ENCODE results near the gene CLN6.
"Not testable (repeated sequence)": the region's sequence is repeated elsewhere in the genome, so short reads cannot be mapped to it uniquely, and the experiment has no call there.

Gene CLN6

DNA sequence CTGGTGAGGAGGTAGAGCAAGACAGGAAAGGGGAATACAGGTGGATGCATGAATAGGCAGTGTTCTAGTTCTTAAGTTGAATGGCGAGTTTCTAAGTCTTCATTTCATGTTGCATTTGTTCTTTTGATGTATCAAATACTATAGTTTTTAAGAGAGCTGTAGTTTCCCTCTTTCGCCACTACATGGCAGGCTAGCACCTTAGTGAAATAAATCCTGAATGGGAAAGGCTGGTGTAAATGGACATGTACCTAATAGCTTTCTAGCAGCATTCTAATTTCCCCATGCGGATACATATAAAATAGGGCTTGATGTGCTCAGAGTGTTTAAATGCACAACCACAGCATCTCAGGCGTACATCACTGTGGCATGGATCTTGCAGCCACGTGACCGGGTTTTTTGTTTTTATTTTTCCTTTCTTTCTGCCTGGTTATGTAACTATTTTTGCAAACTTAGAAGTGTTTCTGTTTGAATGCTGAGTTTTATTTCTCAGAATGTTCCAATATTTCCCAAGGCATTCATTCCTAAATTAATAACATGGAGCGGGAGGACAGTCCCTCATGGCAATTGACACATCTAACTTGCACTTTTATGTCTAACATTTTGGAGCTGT lies 23.5 kb upstream of the CLN6 start:
- DNase-seq = no peak

DNA sequence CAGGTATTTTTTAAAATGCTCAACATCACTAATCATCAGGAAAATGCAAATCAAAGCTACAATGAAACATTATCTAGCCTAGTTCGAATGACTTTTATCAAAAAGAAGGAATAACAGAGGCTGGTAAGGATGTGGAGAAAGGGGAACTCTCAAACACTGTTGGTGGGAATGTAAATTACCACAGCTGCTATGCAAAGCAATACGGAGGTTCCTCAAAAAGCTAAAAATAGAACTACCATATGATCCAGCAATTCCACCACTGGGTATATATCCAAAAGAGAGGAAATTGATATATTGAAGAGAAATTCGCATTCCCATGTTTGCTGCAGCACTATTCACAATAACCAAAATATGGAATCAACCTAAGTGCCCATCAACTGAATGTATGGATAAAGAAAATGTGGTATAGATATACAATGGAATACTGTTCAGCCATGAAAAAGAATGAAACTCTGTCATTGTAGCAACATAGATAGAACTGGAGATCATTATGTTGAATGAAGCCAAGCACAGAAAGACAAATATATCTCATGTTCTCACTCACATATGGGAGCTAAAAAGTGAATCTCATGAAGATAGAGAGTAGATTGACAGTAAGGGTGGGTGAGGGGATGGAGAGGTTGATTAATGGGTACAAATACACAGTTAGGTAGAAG lies 19.7 kb upstream of the CLN6 start:
- DNase-seq = no peak

DNA sequence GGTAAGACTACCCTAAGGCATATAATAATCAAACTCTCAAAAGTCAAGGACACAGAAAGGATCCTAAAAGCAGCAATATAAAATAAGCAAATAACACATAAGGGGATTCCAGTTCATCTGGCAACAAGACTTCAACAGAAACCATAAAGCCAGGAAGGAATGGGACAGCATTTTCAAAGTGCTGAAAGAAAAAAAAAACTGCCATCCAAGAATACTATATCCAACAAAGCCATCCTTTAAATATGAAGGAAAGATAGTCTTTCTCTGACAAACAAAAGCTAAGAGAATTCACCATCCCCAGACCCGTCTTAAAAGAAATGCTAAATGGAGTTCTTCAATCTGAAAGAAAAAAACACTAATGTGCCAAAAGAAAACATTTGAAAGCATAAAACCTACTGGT lies 14.7 kb upstream of the CLN6 start:
- no peak for DNase-seq

DNA sequence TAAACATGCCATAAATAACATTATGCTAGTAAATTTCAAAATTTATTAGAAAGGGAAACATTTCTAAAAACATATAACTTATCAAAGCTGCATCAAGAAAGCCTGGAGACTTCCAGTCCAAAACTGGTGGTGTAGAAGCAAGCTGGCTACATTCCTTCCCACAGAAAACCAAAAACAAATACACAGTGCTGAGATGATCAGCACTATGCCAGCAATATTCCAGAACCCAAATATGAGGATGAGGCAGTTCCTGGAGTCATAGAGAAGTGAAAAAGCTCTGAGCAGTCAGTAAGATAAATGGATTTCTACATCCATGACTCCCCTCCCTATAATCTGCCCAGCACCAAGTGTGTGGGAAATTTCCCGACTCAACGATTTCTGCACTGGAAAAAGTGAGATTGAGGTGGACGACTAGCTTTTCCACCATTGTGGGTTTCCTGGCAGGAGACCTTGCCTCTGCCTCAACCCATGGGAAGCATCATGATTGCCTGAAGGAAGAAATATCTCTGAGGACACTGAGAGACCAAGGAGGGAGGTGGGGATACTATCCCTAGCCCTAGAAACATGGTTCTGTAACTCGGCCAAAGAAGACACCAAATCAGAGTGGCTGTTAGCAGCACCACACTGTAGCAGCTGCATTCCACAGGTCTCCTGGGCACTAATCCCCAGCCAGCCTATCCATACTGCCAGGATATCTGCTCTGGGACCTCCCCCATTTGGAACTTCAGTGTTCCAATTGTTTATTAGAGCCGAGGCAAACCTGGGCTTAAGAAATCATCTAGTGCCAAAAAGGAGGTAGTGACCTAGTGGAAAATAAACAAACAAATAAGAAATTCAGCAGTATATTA lies 11.8 kb upstream of the CLN6 start:
- DNase-seq = no peak

DNA sequence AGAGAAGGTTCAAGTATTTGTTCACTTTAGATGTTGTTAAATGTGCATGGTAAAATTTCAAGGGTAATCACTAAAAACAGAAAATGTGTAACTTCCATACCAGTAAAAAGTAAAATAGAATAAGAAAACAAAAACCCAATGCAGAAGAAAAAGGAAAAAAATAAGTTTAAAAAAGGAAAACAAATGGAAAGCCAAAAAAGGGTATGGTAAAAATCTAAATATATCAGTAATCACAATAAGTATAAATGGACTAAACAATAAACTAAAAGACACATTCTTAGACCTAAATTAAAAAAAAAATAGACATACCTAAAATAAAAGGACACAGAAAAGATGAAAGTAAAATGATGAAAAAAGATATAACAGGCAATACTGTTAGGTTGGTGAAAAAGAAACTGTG lies 9.5 kb upstream of the CLN6 start:
- no peak for DNase-seq

DNA sequence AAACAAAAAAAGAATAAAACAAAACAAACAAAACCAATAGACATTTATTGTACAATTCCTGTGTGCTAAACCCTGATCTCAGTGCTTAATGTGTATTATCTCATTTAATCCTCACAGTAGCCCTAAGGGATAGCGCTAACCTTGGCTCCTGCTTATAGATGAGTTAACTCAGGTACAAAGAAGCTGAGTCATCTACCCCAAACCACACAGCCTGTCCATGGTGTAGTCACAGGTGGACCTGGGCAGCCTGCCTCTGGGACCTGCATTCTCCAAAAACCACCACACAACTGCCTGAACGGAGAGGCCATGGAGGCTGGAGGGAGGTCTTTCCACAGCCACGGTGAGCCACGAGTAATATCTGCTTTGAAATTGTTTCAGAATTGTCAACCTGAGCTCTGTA lies 5.5 kb upstream of the CLN6 start:
- no peak for DNase-seq

DNA sequence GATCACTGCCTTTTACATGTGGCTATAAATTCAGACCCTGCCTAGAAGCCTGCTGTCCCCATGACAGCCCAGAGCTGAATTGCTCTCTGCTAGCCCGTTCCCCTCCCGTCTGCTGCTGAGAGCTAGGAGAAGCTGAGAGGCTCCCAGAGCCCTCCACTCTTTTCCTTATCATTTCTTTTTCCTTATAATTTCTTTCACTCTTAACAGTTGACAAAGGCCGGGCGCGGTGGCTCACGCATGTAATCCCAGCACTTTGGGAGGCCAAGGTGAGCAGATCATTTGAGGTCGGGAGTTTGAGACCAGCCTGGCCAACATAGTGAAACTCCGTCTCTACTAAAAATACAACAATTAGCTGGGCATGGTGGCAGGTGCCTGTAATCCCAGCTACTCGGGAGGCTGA lies 5.0 kb upstream of the CLN6 start:
- not testable (repeated sequence) for DNase-seq

DNA sequence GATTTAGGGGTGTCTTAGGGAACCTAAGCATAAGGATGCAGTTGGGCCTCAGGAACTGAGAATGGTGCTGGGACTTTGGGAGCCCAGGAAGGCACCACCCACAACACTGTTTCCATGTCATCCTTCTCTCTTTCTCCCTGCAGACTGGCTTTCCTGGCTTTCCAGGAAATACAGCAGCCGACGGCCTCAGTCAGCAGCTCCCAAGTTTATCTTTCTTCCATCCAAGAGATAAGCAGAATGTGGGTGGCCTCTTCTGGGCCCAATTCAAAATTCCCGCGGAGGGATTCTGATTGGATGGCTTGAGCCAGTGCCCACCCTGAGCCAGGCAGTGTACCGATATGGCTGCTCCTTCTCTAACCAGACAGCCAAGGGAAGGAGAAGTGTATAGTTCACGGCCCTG lies 4.5 kb upstream of the CLN6 start:
- no peak for DNase-seq

DNA sequence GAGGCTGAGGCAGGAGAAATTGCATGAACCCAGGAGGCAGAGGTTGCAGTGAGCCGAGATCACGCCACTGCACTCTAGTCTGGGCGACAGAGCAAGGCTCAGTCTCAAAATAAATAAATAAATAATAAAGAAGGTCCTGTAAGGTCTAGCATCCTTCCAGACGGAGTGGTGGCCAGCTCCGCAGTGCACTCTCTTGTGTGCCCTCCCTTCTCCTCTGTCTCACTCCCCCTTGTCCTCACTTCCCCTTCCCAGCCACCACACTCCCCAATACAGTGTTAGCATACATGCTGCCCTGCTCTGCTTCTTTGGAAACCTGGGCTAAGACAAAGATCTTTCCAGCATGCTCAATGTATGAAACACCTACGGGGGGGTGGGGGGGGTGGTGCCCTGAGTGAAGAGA lies 3.4 kb upstream of the CLN6 start:
- no peak for DNase-seq

DNA sequence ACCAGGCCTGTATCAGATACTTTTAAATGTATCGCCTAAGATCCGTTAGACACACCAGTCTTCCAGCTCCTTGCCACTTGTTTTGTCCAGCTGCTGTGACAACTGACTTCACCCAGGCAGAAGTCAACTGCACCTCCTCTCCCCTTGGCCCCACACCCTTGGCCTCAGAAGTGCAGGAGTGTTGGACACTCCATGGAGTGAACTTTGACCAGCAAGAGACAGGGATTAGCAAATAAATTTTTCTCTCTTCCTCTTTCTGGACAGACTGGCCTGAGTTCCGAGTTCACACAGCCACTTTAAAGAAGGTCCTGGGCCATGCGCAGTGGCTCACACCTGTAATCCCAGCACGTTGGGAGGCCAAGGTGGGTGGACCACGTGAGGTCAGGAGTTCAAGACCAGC lies 2.9 kb upstream of the CLN6 start:
- DNase-seq = no peak

DNA sequence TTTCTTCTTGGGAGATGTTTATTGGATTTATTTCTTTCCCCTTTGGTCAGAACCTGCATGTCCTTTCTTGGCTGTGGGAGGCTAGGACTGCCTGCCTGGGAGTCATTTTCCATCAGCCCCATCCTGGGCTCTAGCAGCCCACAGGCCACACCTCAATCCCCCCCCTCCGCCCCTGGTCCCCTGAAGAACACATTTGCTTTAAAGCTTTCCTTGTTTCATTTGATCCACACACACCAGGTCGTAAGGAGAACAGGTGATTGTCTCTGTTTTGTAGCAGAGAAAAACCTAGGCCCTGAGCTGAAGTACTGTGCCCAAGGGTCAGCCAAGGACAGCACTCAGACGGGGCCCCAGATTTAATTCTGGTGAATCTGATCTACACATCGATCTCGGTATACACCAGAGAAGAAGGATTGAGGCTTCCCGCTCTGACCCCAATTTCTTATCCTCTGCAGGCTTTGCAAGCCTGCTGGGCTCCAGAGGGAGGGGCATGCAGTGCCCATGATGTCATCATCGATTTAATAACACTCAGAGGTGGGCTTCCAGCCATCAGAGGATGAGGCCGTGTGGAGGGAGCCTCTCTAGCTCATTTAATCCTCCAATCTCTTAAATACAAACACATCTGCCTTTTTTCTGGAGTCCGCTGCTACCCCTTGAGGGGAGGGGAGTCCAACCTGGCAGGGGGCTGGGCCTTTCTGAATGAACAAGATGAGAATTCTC lies 1.7 kb upstream of the CLN6 start:
- DNase-seq = no peak

DNA sequence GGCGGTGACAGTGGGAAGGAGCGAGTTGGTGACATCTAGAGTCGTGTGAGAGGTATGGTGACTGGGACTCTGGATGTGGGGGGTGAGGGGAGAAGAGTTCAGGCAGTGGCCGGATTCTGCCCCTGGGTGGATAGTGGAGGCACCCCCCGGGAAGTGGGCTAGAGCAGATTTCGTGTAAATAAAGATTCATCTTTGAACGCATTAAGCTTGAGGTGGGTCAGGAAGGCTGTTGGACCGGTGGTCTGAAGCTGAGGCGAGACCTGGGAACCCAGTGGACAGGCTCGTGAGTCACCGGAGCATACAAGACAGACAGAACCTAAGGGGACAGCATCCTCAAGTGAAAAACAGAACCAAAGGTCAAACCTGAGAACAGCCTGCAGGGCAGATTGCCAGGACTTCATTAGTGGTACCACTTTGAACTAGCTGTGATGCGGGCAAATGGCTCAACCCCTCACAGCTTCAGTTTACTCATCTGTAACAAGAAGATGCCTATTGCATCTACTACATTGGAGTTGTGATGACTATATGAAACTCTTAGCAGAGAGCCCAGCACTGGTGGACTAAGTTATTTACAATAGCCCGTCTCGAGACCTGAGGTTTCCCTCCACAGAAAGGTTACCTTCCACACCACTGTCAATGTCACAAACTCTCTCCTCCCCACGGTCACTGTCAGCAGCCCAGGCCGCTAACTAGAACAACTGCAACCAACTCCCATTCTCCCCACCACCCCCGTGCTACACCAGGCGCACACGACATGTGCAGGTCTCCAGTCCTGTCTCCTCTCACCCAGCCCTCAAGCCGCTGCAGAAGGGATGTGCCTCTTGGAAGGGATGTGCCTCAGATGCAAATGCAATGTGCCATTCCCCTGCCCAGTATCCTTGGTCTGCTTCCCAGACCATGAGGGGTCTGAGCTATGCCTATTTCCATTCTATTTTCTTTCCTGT lies 901 bp upstream of the CLN6 start:
- DNase-seq = no peak

DNA sequence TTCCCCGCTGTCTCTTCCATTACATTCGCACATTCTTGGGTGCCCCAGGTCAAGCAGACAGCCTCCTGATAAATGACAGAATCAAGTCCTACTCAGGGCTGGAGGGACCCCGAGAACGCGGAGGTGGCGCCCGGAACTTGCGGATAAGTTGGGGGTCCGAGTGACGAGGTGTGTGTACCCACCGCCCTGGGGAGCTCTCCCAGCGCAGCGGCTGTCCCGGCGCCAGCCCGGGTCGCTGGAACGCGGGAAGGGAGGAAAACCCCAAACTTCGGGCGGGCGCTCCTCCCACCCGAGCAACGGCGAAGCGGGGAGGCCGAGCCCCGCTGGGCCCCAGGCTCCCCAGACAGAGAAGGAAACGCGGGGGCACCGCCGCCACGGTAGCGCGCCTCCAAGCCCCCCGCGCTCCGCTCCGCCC lies 550 bp downstream of the CLN6 start:
- DNase-seq = no peak

DNA sequence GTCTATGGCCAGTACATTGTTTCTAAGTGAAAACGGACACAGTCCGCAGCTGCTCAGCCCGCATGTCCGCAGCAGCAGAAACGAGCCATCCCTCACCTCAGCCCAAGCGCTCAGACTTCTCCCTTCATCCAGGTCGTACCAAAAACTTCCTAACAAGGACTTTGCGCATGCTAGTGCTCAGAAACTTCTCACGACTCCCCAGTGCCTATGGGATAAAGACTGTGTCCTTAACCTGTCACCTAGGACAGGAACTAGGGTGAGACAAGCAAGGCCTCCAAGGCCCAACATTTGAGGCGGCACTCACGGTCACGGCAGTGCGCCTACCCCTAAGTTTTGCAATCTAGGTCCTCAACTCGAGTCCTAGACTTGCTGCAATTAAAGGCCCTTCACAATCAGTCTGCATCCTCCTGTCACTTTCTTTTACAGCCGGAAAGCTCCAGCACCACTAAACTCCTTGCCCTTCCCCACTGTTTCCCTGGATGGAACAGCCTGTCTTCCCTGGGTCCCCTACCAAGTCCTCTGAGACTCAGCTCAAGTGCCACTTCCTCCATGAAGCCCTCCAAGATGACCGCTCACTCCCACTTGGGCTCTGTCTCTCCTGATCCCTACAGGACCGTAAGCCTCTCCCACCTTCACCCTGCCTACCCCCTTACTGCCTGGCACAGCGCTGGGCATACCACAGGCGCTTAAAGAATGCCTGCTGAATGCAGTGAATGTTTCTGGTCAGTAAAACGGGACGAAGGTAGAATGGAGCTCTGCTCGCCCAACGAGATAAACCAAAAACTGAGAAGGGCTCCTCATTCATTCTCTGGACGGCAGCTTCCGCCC lies 1.2 kb downstream of the CLN6 start:
- DNase-seq = no peak

DNA sequence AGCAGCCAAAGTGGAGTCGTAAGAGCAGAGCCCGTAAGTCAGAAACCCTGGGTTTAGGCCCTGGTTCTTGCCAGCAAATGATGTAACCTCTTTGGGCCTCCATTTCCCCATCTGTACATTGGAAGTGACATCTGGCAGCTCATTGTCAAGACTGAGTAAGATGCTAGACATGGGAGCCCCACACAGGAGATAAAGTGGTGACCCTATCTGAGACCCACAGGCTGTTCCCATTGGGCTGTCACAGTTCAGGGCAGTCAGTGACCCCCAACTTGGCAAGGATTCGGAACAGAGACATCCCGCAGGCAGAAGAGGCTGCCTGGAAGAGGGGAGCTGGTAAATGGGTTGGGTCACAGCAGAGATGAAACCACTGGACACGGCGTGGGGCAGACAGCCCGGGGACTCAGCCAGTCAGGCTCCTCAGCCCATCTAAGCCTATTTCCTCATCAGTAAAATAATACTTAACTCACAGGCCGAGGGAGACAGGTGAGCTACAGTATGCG lies 1.8 kb downstream of the CLN6 start:
- no peak for DNase-seq

DNA sequence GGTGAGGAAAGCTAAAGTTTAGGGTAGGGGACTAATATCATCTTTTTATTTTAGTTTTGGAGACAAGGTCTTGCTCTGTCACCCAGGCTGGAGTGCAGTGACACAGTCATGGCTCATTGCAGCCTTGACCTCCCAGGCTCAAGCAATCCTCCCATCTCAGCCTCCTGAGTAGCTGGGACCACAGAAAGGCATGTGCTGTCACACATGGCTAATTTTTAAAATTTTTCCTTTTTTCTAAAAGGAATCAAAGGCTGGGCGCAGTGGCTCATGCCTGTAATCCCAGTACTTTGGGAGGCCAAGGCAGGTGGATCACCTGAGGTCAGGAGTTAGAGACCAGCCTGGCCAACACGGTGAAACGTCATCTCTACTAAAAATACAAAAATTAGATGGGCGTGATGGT lies 4.1 kb downstream of the CLN6 start:
- not testable (repeated sequence) for DNase-seq

DNA sequence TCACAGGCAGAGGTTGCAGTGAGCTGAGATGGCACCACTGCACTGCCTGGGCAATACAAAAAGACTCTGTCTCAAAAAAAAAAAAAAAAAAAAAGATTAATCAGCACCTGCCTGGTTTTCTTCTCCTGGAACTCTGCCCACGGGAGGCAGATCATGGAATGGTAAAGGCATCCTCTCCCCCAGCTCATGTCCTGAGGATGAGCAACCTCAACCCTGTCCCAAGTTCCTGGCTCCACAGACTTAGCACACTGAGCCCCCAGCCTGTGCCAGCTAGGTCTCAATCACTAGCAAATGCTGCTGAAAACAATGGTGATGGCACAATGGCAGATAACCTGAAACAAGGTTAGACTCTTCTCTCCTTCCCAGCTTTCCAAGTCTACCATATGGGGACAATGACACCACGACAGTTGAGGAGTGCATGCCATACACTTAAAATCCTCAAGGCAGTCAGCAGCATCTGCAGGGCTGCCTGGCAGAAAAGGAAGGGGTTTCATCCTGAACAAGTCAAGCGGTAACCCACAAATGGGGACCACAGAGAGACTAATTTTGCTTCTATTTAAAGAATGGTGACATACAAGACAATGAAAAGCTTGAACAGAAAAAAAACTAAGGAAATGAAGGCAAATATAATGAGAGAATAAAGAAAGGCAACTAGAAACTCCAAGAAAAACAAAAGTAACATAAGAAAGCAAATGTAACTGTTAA lies 4.8 kb downstream of the CLN6 start:
- DNase-seq = no peak

DNA sequence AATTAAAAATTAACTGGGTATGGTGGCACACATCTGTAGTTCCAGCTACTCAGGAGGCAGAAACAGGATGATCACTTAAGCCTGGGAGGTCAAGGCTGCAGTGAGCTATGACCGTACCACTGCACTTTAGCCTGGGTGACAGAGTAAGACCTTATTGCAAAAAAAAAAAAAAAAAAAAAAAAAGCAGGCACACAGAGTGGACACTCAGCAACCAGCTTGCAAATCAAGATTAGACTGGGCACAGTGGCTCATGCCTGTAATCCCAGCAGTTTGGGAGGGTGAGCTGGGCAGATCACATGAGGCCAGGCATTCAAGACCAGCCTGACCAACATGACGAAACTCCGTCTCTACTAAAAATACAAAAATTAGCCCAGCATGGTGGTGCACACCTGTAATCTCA lies 5.4 kb downstream of the CLN6 start:
- no peak for DNase-seq

DNA sequence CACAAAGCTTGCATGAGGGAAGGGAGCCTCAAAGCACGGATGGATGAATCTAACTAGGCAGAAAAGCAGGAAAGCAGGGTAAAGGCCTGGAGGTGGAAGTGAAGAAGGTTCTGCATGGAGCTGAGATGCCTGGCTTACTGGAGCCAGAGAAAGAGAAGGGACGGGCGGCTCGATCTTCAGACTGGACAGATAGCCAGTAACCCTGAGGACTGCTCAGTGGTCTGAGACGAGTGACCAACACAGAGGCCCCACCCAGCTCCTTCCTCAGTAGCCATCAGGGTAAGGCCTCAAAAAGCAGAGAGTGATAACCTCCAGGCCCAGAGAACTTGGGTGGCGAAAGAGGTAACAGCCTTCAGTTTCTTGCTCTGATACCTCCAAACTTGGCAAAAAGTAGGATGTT lies 6.4 kb downstream of the CLN6 start:
- no peak for DNase-seq

DNA sequence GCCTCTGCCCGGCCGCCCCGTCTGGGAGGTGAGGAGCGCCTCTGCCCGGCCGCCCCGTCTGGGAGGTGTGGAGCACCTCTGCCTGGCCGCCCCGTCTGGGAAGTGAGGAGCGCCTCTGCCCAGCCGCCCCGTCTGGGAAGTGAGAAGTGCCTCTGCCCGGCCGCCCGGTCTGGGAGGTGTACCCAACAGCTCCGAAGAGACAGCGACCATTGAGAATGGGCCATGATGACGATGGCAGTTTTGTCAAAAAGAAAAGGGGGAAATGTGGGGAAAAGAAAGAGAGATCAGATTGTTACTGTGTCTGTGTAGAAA lies 7.1 kb downstream of the CLN6 start:
- not testable (repeated sequence) for DNase-seq
